Bone marrow (tissue), 2 donors: ENCODE data around the gene MYOM3.

Source experiments
- DNase-seq, 2 donors: peaks; one replicate each; lab custom pipeline; 2025; lab: John Stamatoyannopoulos, UW

MYOM3 gene

DNA sequence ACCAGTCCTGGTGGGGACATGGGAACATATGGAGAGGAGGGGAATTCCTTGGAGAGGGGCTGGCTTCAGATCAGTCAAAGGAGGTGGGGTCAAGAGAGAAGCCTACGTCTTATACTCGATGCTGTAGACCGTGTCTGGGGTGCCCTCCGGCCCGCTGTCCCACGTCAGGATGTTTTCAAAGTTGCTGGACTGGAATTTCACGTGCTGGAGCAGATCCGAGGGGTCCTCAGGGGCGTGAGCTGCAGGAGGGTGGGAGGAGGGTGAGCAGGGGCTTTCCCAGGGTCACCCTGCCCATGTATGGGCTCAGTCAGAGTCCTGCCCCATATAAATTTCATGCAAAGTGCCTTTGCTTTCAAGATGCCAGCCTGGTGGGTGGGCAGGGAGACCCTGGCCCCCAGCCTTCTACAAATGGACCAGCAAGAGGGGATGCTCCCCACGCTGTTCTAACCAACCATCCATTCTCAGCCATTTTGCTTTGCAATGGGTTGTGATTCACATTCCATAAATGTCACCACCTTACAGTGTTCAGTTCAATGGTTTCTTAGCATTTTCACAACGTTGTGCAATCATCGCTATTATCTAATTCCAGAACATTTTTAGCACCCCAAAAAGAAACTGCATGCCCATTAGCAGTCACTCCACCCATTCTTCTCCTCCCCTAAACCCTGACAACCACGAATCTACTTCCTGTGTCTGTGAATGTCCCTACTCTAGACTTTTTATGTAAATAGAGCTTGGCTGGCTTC is 26.7 kb upstream of the MYOM3 start:
- peak in 1 of 2 donors; percentile 3 for DNase-seq

GRCh38 chr1:24136956-24137539 is 25.1 kb upstream of the MYOM3 start:
- no peak for DNase-seq

- no peak for DNase-seq
Observed at GRCh38 chr1:24134376-24134775, 22.4 kb upstream of the MYOM3 start.

GRCh38 chr1:24133819-24134218 is 21.9 kb upstream of the MYOM3 start:
- DNase-seq: no peak

- no peak for DNase-seq
Observed at GRCh38 chr1:24130385-24130784, 18.4 kb upstream of the MYOM3 start.

DNA sequence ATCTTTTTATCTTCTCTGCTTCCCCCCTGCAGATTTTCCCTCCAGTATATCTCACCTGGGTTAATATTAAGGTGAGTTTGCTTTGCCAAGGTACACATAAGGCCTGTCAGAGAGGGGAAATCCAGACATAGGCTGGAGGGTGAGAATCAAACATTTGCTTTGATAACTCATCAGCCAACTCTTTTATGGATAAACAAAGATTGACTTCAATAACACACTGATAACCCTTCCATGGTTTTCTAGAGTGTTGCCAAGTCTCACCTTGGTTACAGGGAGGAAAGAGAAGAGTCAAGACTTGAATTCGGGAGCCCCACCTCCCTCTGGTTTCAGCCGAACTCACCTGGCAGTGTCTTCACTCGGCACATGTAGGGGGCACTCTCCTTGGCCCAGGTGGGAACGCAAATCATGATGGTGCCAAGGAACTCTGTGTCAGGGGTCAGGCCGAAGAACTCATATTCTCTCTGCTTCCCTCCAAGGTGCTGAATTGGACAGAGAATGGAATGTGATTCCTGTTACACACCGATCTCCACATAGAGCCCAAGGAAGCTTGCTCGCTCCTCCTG is 15.9 kb upstream of the MYOM3 start:
- DNase-seq: no peak

GRCh38 chr1:24127134-24127800 is 15.3 kb upstream of the MYOM3 start:
- no peak for DNase-seq

GRCh38 chr1:24126672-24127023 is 14.7 kb upstream of the MYOM3 start:
- DNase-seq: no peak

- DNase-seq: no peak
Observed at GRCh38 chr1:24126018-24126671, 14.2 kb upstream of the MYOM3 start.

DNA sequence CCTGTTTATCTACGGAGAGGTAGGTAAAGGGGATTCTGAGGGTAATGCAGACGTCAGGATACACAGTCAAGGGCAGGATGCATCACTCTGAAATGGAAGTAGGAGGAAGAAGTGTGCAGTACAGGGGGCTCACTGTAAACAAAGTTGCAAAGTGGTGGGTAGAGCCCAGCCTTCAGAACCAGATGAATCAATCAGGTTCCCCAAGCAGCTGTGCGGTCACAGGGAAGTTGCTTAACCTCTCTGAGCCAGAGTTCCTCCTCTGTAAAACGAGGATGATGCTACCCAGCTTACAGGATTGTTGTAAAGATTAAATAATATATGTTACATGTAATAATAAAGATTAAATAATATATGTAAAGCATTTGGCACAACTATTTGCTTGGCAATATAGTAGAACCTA is 13.5 kb upstream of the MYOM3 start:
- DNase-seq: no peak

GRCh38 chr1:24124980-24125379 is 13.0 kb upstream of the MYOM3 start:
- no peak for DNase-seq

DNA sequence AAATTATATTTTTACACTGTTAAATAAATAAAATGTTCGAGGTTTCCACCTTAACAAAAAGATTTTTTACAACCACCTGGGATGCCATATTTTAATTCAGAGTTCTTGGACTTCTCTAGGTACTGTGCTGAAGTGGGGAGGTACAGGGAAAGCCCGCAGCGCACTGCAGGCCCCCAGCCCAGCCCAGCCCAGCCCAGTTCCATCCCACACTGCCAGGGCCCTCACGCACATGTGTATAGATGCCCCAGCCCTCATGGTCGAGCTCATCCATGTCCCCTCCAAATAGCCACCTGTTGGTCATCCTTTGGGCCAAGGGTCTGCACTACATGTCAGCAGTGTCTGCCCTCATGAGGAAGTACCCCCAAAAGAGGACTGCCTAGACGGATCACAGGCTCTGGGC is 11.7 kb upstream of the MYOM3 start:
- no peak for DNase-seq

DNA sequence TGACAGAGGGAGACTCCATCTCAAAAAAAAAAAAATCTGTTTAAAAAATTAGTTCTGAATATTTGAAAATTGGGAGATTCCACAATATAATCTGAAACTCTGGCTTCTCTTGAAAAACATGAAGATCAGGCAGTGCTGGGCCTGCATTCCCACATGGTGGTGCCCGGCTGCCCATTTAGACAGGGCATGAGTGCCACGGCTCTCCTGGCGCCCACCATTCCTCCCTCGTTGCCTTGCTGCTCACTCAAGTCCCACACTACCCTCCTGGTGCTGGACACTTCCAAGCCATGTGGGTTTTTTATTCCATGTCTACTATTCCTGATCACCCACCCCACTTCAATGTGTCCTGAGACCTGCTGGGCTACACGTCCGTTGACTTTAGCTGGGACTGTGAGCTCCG is 10.8 kb upstream of the MYOM3 start:
- no peak for DNase-seq

GRCh38 chr1:24121406-24121805 is 9.5 kb upstream of the MYOM3 start:
- DNase-seq: no peak

GRCh38 chr1:24120965-24121364 is 9.0 kb upstream of the MYOM3 start:
- DNase-seq: no peak

DNA sequence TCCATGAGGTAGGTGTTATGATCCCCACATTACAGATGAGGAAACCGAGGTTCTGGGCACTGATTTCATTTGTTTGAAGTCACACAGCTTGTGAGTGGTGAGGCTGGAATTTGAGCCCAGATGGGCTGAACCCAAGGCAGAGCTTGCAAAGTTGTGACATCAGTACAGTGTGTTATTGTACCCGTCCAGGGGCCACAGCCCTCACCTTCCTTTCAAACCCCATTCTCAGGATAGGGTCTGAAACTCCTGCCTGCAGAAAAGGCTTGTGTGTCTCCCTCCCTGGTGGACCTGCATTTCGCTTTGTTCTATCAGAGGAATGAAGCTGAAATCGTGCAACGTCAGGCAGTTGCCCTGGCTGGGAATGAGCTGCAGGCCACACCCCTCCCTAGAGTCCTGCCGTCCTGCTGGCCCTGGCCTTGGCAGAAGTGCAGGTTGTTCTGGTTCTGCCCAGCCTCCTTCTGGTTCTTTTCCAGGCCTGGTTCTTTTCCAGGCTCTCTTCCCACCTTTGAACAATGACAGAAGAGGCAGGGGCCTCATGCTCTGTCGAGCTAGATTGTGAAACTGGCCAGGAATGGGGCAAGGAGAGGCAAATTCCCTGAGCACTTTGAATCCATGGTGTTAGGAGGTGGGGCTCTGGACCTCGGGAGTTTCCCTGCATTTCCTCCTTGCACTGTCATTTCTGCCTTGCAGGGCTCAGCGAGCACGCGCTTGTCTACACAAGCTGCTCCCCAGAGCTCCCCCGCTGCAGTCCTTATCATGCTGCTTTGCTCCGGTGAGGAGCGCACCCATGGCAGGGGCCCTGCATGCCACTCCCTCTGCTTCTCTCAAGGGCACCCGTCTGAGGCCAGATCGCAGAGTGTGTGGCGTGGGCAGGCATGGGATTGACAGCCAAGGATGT is 8.2 kb upstream of the MYOM3 start:
- DNase-seq: no peak

DNA sequence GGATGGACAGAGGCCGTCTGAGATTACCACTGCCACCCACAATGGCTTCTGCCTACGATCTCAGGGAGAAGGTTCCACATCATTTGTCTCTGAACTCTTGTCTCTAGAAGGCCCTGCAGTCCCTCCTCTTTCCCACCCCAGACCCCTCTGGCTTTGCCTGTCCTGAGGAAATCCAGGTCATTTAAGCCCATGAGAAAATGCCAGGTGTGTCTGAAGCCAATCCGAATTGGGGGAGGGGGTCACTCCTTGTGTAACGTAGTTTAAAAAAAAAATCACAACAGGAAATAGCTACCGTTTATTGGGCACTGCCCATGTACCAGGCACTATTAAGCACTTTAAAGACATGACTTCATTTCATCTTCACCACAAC is 7.5 kb upstream of the MYOM3 start:
- no peak for DNase-seq

- no peak for DNase-seq
Observed at GRCh38 chr1:24118410-24119242, 6.7 kb upstream of the MYOM3 start.

DNA sequence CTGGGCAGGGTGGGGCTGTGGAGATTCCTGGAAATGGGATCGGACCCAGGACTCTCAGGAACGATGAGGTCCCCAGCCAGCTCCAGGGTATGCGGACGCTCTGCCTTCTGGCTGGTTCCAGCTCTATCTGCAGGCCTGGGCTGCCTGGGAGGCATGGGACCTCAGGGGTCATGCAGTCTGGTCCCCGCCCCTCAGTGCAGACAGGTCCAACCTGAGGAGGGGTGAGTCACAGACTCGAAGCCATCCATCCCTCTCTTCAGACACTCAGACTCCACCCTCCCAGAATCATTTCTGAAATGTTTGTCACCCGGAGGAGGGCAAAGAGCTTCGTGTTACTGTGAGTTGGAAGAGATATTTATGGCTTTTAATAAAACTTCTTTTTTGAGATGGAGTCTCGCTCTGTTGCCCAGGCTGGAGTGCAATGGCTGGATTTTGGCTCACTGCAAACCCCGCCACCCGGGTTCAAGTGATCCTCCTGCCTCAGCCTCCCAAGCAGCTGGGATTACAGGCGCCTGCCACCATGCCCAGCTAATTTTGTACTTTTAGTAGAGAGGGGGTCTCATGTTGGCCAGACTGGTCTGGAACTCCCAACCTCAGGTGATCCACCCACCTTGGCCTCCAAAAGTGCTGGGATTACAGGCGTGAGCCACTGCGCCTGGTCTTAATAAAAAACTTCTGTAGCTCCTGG is 5.9 kb upstream of the MYOM3 start:
- no peak for DNase-seq

GRCh38 chr1:24117132-24117531 is 5.2 kb upstream of the MYOM3 start:
- no peak for DNase-seq
